Measurements from ENCODE around the gene INF2. TPM values are rescaled to one million over a fixed set of nuclear protein-coding genes. Genes with fewer than 3 reads are reported as not detected.
A peak's percentile ranks its signal among the peaks of the same experiment; 100 is the strongest.
"Not testable (repeated sequence)": the region's sequence is repeated elsewhere in the genome, so short reads cannot be mapped to it uniquely, and the experiment has no call there.

Gene INF2
- total RNA-seq, 1 donor from 2014 or later: 86.6 TPM

DNA sequence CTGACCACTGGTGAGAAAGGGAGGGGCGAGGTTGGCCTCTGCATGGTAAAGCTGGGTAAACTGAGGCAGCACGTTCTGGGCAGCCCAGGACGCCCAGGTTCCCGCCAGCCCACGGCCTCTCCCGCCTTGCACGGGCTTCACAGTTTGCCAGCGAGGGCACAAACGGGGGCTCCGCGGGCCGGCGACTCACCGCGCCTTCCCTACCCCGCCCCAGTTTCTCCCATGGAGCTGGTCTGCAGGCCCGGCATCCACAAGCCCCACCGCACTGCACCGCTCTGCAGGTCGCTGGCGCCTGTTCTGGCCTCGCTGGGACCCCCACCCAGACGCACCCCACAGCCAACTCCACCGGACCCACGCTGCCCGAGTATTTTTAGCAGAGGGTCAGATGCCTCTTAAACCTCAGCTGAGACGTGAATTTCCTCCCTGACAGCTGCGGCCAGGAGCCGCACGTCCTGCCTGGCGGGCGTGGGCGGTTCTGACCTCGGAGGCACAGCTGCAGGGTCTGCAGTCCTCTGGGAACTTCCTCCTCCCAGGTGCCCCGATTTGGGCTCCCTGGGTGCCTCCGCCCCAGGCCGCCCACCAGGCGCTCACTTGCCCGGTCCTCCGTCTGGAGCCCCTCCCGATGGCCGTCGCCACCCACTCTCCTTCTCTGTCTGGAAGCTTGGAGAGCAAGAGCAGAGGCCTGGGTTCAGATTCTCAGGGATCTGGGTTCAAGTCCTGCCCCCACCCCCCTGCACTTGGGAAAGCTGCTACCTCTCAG is 29.5 kb upstream of the INF2 start:
- intact Hi-C loops (cut with micrococcal nuclease): no loop called here
- peaks cover 10% of the 10 kb centered on the region for H3K4me1 Mint-ChIP-seq (ENCODE audit: low read depth)
- no peak overlapping the region for H3K4me3 Mint-ChIP-seq
- no peak for DNase-seq (ENCODE audit: low spot score)
- peaks cover 8% of the 10 kb centered on the region for H3K27me3 Mint-ChIP-seq (ENCODE audit: insufficient read depth)
- H3K9me3 Mint-ChIP-seq: no peaks in the 10 kb centered on the region
- no peak overlapping the region for H3K27ac Mint-ChIP-seq
- H3K36me3 Mint-ChIP-seq (ENCODE audit: low read depth): no peaks in the 10 kb centered on the region

DNA sequence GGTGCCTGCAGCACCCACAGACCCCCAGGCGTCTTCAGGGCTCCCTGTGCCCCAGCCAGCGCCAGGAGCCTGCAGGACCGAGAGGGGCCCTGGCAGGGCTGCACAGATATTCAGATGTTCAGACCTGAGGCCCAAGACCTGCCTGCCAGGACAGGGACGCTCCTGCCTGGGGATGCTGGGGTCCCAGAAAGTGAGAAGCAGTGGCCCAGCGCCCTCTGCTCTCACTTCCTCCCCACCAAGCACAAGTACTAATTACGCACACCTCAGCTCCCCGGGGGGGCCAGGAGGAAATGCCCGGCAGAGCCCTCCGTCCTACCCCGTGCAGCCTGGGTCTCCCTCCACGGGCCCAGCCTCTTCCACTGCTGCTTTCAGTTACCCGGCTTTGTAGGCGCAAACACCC is 28.8 kb upstream of the INF2 start:
- Mint-ChIP-seq H3K36me3 (ENCODE audit: low read depth) (no peaks in the 10 kb centered on the region), H3K4me1 (ENCODE audit: low read depth) (peaks cover 16% of the 10 kb centered on the region), H3K27me3 (ENCODE audit: insufficient read depth) (peaks cover 8% of the 10 kb centered on the region), H3K9me3 (no peaks in the 10 kb centered on the region), H3K4me3 (no peak overlapping the region), H3K27ac (no peak overlapping the region)
- intact Hi-C loops (cut with micrococcal nuclease): no loop called here
- DNase-seq (ENCODE audit: low spot score): no peak

DNA sequence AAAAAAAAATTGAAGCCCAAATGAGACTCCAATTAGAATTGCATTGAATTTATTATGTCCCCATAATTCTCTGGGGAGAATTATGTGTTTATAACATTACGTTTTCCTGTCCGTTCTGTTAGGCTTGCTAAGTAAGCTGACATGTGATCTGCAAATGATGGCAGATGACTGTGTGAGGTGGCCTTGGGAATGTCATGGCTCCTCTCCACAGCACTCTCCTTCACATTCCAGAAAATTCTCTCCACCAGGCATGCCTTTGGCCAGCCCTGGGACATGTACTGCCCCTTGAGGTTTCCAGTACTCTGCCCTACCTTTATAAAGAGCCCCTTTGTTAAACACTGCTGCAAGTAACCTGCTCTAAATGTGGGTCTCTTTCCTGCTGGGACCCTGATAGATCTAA is 28.3 kb upstream of the INF2 start:
- Mint-ChIP-seq H3K27ac (no peak overlapping the region), H3K4me1 (ENCODE audit: low read depth) (peaks cover 17% of the 10 kb centered on the region), H3K36me3 (ENCODE audit: low read depth) (no peaks in the 10 kb centered on the region), H3K9me3 (no peaks in the 10 kb centered on the region), H3K4me3 (no peak overlapping the region), H3K27me3 (ENCODE audit: insufficient read depth) (peaks cover 8% of the 10 kb centered on the region)
- no peak for DNase-seq (ENCODE audit: low spot score)
- intact Hi-C loops (cut with micrococcal nuclease): no loop called here

DNA sequence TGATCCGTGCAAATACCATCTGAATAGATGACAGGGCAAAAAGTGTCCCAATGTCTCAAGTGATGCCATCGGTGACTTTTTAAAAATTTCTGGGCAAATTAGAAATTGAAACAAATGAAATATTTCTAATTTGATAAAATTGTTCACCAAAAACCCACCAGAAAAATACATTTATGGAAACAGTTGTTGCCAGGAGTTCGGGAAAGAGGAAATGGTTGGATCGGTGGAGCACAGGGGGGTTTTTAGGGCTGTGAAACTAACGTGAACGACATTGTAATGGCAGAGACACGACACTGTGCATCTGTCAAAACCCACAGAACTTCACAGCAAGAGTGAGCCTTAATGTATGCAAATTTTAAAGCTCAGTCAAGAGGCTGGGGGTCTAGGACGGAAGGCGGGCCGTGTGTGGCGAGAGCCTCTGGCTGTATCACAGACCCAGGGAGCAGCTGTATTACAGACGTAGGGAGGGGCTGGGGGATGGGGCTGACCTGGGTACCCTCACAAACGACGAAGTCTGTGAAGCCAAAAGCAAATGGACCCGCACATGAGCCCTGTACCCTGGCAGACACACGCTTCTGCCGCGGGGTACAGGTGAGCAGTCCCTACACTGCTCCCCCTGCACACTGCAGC is 27.8 kb upstream of the INF2 start:
- H3K27me3 Mint-ChIP-seq (ENCODE audit: insufficient read depth); H3K27ac Mint-ChIP-seq; H3K4me3 Mint-ChIP-seq: not testable (repeated sequence)

DNA sequence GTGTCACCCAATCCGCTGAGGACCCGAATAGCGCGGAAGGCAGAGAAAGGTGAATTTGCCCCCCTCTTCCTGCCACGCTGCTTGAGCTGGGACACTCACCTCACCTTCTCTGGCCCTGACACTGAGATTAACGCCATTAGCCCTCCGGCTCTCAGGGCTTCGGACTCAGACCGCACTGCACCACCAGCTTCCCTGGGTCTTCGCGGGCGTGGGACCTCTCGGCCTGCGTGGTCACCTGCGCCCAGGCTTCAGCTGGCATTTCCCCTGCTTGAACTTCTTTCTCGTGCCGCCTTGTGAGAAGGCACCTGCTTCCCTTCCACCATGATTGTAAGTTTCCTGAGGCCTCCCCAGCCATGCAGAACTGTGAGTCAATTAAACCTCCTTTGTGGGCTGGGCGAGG is 26.9 kb upstream of the INF2 start:
- H3K36me3 Mint-ChIP-seq (ENCODE audit: low read depth); DNase-seq (ENCODE audit: low spot score); H3K4me3 Mint-ChIP-seq; intact Hi-C loops (cut with micrococcal nuclease); H3K27ac Mint-ChIP-seq; H3K9me3 Mint-ChIP-seq; H3K27me3 Mint-ChIP-seq (ENCODE audit: insufficient read depth): not testable (repeated sequence)
- peaks cover 17% of the 10 kb centered on the region for H3K4me1 Mint-ChIP-seq (ENCODE audit: low read depth)

More for the DNA sequence above, 27.8 kb upstream of the INF2 start:
- DNase-seq (ENCODE audit: low spot score); H3K36me3 Mint-ChIP-seq (ENCODE audit: low read depth); intact Hi-C loops (cut with micrococcal nuclease); H3K9me3 Mint-ChIP-seq: not testable (repeated sequence)
- H3K4me1 Mint-ChIP-seq (ENCODE audit: low read depth): peaks cover 17% of the 10 kb centered on the region

DNA sequence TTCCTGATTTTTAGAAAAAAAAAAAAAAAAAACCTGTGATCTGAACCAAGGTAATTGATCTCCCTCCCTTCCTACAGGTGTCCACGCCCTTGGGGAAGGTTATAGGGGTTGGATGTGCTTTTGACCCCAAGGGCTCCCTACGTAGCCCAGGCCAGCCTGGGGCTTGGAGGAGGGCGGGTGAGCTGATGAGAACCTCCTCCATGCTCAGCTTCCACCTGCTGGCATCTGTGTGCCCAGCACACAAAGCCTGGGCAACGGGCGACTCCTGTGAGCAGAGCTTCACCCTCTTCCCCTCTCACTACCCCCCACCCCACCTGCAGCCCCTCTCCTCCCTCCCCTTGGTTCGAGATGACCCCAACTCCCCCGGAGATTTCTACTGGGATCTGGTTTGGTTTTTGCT is 25.3 kb upstream of the INF2 start:
- Mint-ChIP-seq H3K9me3 (no peaks in the 10 kb centered on the region), H3K36me3 (ENCODE audit: low read depth) (no peaks in the 10 kb centered on the region), H3K27me3 (ENCODE audit: insufficient read depth) (peaks cover 13% of the 10 kb centered on the region), H3K4me3 (no peak overlapping the region), H3K4me1 (ENCODE audit: low read depth) (peaks cover 17% of the 10 kb centered on the region), H3K27ac (no peak overlapping the region)
- no peak for DNase-seq (ENCODE audit: low spot score)
- intact Hi-C loops (cut with micrococcal nuclease): no loop called here

DNA sequence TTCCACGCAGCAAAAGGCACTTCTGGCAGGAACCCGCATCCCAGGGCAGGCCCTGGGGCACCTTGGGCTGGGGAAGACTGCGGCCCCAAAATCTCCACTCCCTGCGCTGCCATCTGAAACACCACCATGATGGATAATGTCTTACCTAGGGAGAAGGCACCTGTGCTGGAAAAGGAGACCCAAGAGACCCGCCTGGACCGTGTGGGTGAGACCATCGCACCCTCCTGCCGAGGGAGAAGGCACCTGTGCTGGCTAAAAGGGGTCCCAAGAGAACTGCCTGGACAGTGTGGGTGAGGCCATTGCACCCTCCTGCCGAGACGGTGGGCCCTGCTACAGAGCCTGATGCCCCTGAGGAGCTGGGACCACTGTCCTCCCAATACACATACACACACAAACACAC is 24.8 kb upstream of the INF2 start:
- intact Hi-C loops (cut with micrococcal nuclease): no loop called here
- Mint-ChIP-seq H3K9me3 (no peaks in the 10 kb centered on the region), H3K27ac (no peak overlapping the region), H3K4me1 (ENCODE audit: low read depth) (peaks cover 17% of the 10 kb centered on the region), H3K4me3 (no peak overlapping the region), H3K36me3 (ENCODE audit: low read depth) (no peaks in the 10 kb centered on the region), H3K27me3 (ENCODE audit: insufficient read depth) (peaks cover 13% of the 10 kb centered on the region)
- no peak for DNase-seq (ENCODE audit: low spot score)

DNA sequence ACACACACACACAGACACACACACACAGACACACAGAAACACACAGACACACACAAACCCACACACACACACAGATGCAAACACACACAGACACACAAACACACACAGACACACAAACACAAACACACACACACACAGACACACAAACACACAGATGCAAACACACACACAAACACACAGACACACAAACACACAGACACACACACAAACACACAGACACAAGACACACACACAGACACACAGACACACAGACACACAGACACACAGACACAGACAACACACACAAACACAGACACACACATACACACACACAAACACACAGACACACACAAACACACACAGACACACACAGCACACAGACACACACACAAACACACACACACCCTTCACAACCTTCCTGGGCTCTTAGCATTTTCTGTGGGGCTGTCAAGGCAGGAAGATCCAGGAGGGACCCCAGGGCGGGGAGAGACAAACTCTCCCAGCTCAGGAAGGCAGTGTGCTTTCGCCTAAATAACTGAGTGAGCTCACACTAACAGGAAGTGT is 24.2 kb upstream of the INF2 start:
- H3K9me3 Mint-ChIP-seq: no peaks in the 10 kb centered on the region
- no peaks in the 10 kb centered on the region for H3K36me3 Mint-ChIP-seq (ENCODE audit: low read depth)
- no peak for DNase-seq (ENCODE audit: low spot score)
- H3K4me1 Mint-ChIP-seq (ENCODE audit: low read depth): peaks cover 17% of the 10 kb centered on the region
- peak overlapping the region; percentile 3 for H3K27ac Mint-ChIP-seq
- peaks cover 17% of the 10 kb centered on the region for H3K27me3 Mint-ChIP-seq (ENCODE audit: insufficient read depth)
- intact Hi-C loops (cut with micrococcal nuclease): loop anchor here (1.0 kb wide), 1 partner anchor 43 kb away; no protein-coding TSS in a partner anchor
- H3K4me3 Mint-ChIP-seq: peak overlapping the region; percentile 23

DNA sequence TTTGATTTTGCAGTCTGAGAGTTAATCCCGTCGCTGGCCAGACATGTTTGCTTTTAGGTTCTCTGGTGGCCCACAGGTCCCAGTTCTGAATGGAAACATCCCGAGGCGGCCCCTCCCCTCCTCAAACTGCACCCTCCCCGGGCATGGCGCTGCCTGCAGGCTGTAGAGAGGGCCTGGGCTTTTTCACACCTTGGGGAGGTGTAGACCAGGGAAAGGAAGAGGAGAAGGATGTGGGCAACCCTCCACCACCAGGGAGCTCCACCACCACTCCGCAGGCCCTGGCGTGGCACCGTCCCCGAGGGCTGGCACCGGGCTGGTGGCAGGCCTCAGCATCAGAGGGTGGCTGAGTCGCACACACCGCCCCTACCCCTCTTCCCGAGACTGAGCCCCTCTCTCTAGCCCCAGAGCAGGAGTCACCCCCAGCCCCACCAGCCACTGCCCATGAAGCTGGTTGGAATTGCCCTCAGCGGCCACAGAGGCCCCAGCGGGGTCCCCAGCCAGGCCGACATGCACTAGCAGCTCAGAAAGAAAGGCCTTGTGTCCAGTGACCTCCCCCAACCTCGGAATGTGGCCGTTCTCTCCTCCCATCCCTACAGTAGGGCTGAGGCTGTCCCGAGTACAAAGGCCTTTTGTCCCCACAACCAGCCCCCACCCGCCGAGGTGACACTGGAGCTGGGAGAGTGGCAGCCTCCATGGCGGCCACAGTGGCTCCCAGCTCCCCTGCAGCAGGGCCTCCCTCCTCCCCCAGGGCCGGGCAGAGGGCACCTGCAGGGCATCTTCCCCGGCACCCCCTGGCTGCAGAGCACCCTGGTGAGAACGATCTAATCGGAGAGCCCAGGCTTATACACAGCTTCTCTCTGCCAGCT is 23.5 kb upstream of the INF2 start:
- intact Hi-C loops (cut with micrococcal nuclease): loop anchor here (1.0 kb wide), 1 partner anchor 42 kb away; no protein-coding TSS in a partner anchor
- no peak overlapping the region for H3K4me3 Mint-ChIP-seq
- H3K4me1 Mint-ChIP-seq (ENCODE audit: low read depth): peaks cover 17% of the 10 kb centered on the region
- no peaks in the 10 kb centered on the region for H3K36me3 Mint-ChIP-seq (ENCODE audit: low read depth)
- no peaks in the 10 kb centered on the region for H3K9me3 Mint-ChIP-seq
- H3K27me3 Mint-ChIP-seq (ENCODE audit: insufficient read depth): peaks cover 19% of the 10 kb centered on the region
- DNase-seq (ENCODE audit: low spot score): peak; percentile 14
- H3K27ac Mint-ChIP-seq: no peak overlapping the region

DNA sequence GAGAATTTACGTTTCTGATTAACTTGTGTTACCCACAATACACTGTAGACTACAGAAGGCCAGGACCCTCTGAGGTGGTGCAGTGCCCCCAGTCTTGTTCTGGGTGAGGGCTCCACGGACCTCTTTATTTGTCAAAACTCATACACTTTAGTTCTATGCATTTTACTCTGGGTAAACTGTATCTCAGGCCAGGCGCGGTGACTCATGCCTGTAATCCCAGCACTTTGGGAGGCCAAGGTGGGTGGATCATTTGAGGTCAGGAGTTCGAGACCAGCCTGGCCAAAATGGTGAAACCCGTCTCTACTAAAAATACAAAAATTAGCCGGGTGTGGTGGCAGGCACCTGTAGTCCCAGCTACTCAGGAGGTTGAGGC is 22.9 kb upstream of the INF2 start:
- H3K27ac Mint-ChIP-seq; H3K4me3 Mint-ChIP-seq; DNase-seq (ENCODE audit: low spot score); H3K36me3 Mint-ChIP-seq (ENCODE audit: low read depth); intact Hi-C loops (cut with micrococcal nuclease); H3K9me3 Mint-ChIP-seq: not testable (repeated sequence)
- Mint-ChIP-seq H3K27me3 (ENCODE audit: insufficient read depth) (peaks cover 20% of the 10 kb centered on the region), H3K4me1 (ENCODE audit: low read depth) (peaks cover 17% of the 10 kb centered on the region)

DNA sequence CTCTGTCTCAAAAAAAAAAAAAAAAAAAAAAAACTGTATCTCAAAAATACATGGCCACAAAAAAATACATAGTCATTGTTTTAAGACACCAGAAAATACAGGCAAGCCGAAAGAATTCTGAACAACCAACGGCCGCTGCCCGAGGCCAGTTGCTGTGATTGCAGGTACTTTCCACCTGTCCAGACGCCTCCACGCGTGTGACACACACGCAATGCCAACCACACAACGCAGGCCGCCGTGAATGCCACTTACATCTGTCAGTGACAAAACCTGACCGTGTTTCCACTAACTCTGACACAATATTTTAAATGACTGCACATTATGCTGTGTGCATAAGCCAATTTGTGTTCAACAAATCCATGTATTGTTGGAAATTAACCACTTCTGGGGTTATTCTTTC is 22.4 kb upstream of the INF2 start:
- Mint-ChIP-seq H3K4me1 (ENCODE audit: low read depth) (peaks cover 17% of the 10 kb centered on the region), H3K27ac (no peak overlapping the region), H3K36me3 (ENCODE audit: low read depth) (no peaks in the 10 kb centered on the region), H3K4me3 (no peak overlapping the region), H3K9me3 (no peaks in the 10 kb centered on the region), H3K27me3 (ENCODE audit: insufficient read depth) (peaks cover 20% of the 10 kb centered on the region)
- DNase-seq (ENCODE audit: low spot score): no peak
- intact Hi-C loops (cut with micrococcal nuclease): no loop called here

DNA sequence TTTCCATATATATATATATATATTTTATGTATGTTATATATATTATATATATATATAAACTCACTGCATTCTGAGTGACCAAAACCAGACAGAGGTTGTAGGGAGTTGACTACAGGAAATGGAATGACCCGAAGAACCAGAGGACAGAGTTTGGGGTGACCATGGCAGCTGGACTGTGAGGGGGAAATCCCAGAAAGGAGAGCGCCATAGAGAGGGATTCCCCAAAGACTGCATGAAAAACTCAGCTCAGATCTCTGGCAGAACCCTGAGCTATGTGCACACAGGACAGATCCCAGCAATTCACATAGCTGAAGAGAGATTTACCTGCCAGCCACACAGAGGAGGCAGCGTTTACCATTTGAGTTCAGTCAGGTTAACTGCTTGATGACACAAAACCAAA is 19.7 kb upstream of the INF2 start:
- Mint-ChIP-seq H3K4me1 (ENCODE audit: low read depth) (peaks cover 17% of the 10 kb centered on the region), H3K27ac (no peak overlapping the region), H3K27me3 (ENCODE audit: insufficient read depth) (peaks cover 22% of the 10 kb centered on the region), H3K9me3 (no peaks in the 10 kb centered on the region), H3K36me3 (ENCODE audit: low read depth) (no peaks in the 10 kb centered on the region), H3K4me3 (no peak overlapping the region)
- DNase-seq (ENCODE audit: low spot score): no peak
- intact Hi-C loops (cut with micrococcal nuclease): no loop called here
